ENCODE data around the gene DNAJB12. TPM values are rescaled to one million over a fixed set of nuclear protein-coding genes. Genes with fewer than 3 reads are reported as not detected.
"Not testable (repeated sequence)": the region's sequence is repeated elsewhere in the genome, so short reads cannot be mapped to it uniquely, and the experiment has no call there.

The DNAJB12 gene
- total RNA-seq, 3 donors from 2014 or later, result 37.0 to 38.9 (median 37.7) TPM

DNA sequence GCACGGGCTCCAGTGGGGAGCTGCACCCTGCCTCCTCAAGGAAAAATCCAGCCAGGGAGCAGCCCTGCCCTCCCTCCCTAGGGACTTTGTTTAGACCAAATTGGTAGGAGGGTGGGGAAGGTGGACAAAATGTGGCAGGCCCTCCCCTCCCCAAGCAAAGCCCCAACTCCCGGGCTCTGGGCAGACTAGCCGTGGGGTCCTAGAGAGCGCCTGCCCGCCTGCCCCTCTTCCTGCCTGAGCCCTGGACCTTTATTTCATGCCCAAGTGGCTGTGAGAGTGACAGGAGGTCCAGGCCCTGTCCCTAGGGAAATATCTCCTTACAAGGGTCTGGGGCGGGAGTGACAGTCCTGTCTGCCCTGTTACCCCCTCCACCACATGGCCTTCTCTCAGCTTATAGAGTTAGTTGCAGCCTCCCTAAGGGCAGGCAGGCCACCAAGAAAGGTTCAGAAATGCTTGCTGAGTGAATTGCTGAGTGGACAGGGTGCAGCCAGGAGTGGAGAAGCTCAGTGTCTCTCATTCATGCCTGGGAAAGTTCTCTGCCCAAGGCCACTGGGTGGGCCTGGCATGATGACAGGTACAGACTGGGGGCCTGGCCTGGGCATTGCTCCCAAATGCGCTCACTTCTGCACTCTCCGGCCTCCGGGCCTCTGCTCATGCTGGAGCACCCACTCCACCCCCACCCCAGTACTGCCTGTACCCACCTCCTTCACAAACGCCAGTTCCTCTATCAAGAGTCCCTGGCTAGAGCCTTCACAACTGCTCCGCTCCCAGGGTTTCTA, 25.2 kb downstream of the DNAJB12 start:
- no peaks in the 10 kb centered on the region for H3K36me3 ChIP-seq (ENCODE audit: low read depth)
- DNase-seq, result peak in 1 of 3 donors; percentile 33
- ATAC-seq, result no peak
- TF ChIP-seq, protein P1, sequence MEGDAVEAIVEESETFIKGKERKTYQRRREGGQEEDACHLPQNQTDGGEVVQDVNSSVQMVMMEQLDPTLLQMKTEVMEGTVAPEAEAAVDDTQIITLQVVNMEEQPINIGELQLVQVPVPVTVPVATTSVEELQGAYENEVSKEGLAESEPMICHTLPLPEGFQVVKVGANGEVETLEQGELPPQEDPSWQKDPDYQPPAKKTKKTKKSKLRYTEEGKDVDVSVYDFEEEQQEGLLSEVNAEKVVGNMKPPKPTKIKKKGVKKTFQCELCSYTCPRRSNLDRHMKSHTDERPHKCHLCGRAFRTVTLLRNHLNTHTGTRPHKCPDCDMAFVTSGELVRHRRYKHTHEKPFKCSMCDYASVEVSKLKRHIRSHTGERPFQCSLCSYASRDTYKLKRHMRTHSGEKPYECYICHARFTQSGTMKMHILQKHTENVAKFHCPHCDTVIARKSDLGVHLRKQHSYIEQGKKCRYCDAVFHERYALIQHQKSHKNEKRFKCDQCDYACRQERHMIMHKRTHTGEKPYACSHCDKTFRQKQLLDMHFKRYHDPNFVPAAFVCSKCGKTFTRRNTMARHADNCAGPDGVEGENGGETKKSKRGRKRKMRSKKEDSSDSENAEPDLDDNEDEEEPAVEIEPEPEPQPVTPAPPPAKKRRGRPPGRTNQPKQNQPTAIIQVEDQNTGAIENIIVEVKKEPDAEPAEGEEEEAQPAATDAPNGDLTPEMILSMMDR (IDR thresholded peaks at IDR 0.05), result no peak
- intact Hi-C loops (cut with DNase I, micrococcal nuclease), result loop anchor here (10.0 kb wide), 3 partner anchors 95 to 205 kb away; partner anchors contain the start of genes ANAPC16 (in 1 of the 2) and ASCC1 (in 1 of the 2)
- no peak overlapping the region for H3K4me3 ChIP-seq
- no peaks in the 10 kb centered on the region for H3K9me3 ChIP-seq
- H3K4me1 ChIP-seq (ENCODE audit: low read depth), result peaks cover 34% of the 10 kb centered on the region

DNA sequence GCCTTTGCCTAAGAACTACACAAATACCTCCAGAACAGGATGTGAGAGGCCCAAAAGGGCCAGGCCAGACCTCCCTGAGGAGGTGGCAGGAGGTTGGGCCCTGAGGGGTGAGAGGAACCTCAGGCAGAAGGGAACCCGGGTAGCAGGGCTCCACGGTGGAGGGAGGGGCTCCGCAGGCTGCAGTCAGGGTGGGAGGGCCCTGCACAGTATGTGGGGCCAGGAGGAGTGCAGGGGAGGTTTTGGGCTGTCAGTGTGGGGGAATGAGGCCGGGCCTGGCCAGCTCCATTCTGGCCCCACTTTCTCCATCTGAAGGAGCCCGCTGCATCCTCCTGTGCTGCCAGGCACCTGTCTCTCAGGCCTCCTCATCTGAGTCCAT, 25.9 kb downstream of the DNAJB12 start:
- intact Hi-C loops (cut with DNase I, micrococcal nuclease), result no loop called here
- H3K4me1 ChIP-seq (ENCODE audit: low read depth), result peaks cover 30% of the 10 kb centered on the region
- no peak overlapping the region for H3K4me3 ChIP-seq
- DNase-seq (no peak), ATAC-seq (no peak)
- H3K36me3 ChIP-seq (ENCODE audit: low read depth), result no peaks in the 10 kb centered on the region
- H3K9me3 ChIP-seq, result no peaks in the 10 kb centered on the region
- TF ChIP-seq, protein P1 (IDR thresholded peaks at IDR 0.05), result no peak

DNA sequence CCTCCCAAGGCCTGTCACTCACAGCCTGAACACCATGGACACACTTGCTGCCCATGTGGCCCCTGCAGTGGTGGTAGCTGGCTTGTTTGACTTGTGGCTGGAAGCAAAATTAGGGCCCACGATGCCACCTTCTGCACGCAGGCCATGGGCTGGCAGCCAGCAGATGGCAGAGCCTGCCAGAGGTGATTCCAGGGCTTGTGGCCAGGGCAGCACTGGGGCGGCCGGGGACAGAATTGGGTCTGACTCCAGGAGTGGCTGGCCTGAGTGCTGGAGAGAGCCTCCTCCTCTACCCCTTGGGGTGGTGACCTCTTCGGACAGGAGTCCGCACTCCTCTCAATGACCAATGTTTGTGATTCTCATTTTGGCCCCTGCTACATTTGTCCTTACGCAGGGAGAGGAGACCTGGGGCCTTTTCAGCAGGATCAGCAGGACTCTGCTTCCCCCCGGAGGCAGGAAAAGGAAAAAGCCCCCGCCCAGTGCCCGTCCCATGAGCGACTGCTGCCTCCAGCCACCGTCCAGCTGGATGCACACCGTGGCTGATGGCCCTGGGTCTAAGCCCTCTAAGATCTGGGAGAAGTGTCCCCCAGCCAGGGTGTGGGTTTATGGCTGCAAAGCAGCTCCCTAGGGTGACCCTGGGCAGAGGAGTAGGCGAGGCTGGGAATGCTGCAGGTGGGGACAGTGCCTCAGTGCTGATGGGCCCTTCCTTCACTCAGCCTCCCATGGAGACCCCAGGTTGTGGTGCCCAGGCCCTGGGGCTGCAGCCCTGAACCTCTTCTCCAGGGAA, 26.5 kb downstream of the DNAJB12 start:
- H3K4me3 ChIP-seq, result no peak overlapping the region
- H3K9me3 ChIP-seq, result no peaks in the 10 kb centered on the region
- DNase-seq, result peak in 2 of 3 donors; percentile 76 to 77
- H3K4me1 ChIP-seq (ENCODE audit: low read depth), result peaks cover 29% of the 10 kb centered on the region
- TF ChIP-seq, protein P1 (IDR thresholded peaks at IDR 0.05), result no peak
- intact Hi-C loops (cut with DNase I, micrococcal nuclease), result no loop called here
- ATAC-seq, result peak; percentile 47
- H3K36me3 ChIP-seq (ENCODE audit: low read depth), result no peaks in the 10 kb centered on the region

DNA sequence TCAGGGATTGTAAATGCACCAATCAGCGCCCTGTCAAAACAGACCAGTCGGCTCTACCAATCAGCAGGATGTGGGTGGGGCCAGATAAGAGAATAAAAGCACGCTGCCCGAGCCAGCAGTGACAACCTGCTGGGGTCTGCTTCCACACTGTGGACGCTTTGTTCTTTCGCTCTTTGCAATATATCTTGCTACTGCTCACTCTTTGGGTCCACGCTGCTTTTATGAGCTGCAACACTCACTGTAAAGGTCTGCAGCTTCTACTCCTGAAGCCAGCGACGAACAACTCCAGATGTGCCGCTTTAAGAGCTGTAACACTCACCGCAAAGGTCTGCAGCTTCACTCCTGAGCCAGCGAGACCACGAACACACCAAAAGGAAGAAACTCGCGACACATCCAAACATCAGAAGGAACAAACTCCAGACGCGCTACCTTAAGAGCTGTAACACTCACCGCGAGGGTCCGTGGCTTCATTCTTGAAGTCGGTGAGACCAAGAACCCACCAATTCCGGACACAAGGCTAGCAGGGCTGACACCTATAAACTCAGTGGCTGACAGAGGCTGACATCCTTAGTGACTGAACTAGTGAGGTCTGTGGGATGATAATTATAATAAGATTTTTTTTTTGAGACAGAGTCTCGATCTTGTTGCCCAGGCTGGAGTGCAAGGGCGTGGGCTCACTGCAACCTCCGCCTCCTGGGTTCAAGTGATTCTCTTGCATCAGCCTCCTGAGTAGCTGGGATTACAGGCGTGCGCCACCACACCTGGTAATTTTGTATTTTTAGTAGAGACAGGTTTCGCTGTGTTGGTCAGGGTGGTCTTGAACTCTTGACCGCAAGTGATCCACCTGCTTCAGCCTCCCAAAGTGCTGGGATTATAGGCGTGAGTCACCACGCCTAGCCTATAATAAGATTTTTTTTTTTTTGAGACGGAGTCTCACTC, 27.8 kb downstream of the DNAJB12 start:
- intact Hi-C loops (cut with DNase I, micrococcal nuclease); H3K36me3 ChIP-seq (ENCODE audit: low read depth); H3K9me3 ChIP-seq; H3K4me3 ChIP-seq; ATAC-seq; DNase-seq: not testable (repeated sequence)
- H3K4me1 ChIP-seq (ENCODE audit: low read depth), result peaks cover 16% of the 10 kb centered on the region

DNA sequence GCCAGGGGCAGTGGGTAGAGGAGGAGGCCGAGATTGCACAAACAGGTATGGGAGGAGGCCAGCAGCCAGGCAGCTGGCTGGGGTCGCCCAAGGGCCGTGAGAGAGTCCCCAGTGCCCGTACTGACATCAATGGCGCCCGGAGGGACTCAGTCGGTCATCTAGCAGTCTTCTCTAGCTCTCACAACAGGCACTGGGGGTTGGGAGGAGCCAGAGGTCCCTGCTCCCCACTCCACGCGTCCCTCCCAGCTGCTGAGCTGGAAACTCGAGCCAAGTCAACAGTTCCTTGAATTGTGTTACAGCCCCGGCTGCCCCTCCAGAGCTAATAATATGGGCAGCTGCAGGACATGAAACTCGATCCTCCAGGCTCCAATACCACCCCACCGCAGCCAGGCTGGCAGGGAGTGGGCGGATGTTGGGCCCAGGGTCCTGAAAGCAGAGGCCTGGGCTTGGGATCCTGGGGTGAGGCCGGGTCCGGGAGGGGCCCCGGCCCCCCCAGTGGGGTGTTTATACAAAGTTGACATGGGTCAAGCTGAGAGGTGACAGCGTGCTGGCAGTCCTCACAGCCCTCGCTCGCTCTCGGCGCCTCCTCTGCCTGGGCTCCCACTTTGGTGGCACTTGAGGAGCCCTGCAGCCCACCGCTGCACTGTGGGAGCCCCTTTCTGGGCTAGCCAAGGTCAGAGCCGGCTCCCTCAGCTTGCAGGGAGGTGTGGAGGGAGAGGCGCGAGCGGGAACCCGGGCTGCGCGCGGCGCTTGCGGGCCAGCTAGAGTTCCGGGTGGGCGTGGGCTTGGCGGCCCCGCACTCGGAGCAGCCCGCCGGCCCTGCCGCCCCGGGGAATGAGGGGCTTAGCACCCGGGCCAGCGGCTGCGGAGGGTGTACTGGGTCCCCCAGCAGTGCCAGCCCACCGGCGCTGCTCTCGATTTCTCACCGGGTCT, 29.2 kb downstream of the DNAJB12 start:
- DNase-seq; ATAC-seq; H3K9me3 ChIP-seq; intact Hi-C loops (cut with DNase I, micrococcal nuclease); H3K4me3 ChIP-seq; H3K36me3 ChIP-seq (ENCODE audit: low read depth): not testable (repeated sequence)
- H3K4me1 ChIP-seq (ENCODE audit: low read depth), result peaks cover 12% of the 10 kb centered on the region

Data from mucosa of descending colon (tissue), 3 donors.